Astrocyte (in vitro differentiated cells and primary cell): ENCODE results near the gene ZFTA. TPM values are rescaled to one million over a fixed set of nuclear protein-coding genes. Genes with fewer than 3 reads are reported as not detected.
"Not testable (repeated sequence)": the region's sequence is repeated elsewhere in the genome, so short reads cannot be mapped to it uniquely, and the experiment has no call there.

ENCODE experiments used
- DNase-seq: peaks from one replicate; pipeline ENCODE4 v3.0.0-alpha.2; 2010; ENCODE audit warnings: low read depth
- FAIRE-seq: peaks from 2 replicates; lab custom pipeline; 2011; peaks lifted over from hg19 to GRCh38; lab: Jason Lieb, UNC
- H2AFZ ChIP-seq: 2 replicates; pipeline ENCODE4 v1.6.0; 2012; ENCODE audit warnings: low read depth, low read length, inconsistent platforms
- H3K27ac ChIP-seq: 2 replicates; pipeline ENCODE4 v1.5.1; 2011; ENCODE audit warnings: low read depth, low read length, inconsistent platforms
- H3K27me3 ChIP-seq: 2 replicates; pipeline ENCODE4 v1.6.0; 2011; ENCODE audit warnings: low read length, inconsistent platforms; ENCODE audit not compliant: insufficient read depth
- H3K36me3 ChIP-seq: 2 replicates; pipeline ENCODE4 v1.5.1; 2011; ENCODE audit warnings: low read length, inconsistent platforms; ENCODE audit not compliant: insufficient read depth
- H3K4me1 ChIP-seq: 2 replicates; pipeline ENCODE4 v1.5.1; 2011; ENCODE audit warnings: low read length, inconsistent platforms; ENCODE audit not compliant: insufficient read depth
- H3K4me2 ChIP-seq: 2 replicates; pipeline ENCODE4 v1.6.0; 2012; ENCODE audit warnings: low read length, inconsistent platforms
- H3K4me3 ChIP-seq: 2 replicates; pipeline ENCODE4 v1.5.1; 2011; ENCODE audit warnings: low read depth, mild to moderate bottlenecking, low read length, inconsistent platforms; ENCODE audit not compliant: insufficient read depth
- H3K79me2 ChIP-seq: 2 replicates; pipeline ENCODE4 v1.6.0; 2012; ENCODE audit warnings: mild to moderate bottlenecking, low read length, inconsistent platforms; ENCODE audit not compliant: insufficient read depth
- H3K9ac ChIP-seq: 2 replicates; pipeline ENCODE4 v1.6.0; 2012; ENCODE audit warnings: mild to moderate bottlenecking, low read length, inconsistent platforms
- H3K9me3 ChIP-seq: 2 replicates; pipeline ENCODE4 v1.5.1; 2012; ENCODE audit warnings: low read depth, mild to moderate bottlenecking, low read length, inconsistent platforms; ENCODE audit not compliant: insufficient read depth
- H4K20me1 ChIP-seq: 2 replicates; pipeline ENCODE4 v1.6.0; 2012; ENCODE audit warnings: low read length, inconsistent platforms; ENCODE audit not compliant: insufficient read depth
- H3K27ac Mint-ChIP-seq: one replicate; pipeline ENCODE4 v1.8.0; 2021; ENCODE audit warnings: mild to moderate bottlenecking, mixed read lengths; ENCODE audit not compliant: unreplicated experiment
- H3K27me3 Mint-ChIP-seq: one replicate; pipeline ENCODE4 v1.8.0; 2021; ENCODE audit warnings: low read depth, mixed read lengths; ENCODE audit not compliant: unreplicated experiment
- H3K36me3 Mint-ChIP-seq: one replicate; pipeline ENCODE4 v1.8.0; 2021; ENCODE audit warnings: low read depth, mixed read lengths; ENCODE audit not compliant: unreplicated experiment
- H3K4me1 Mint-ChIP-seq: one replicate; pipeline ENCODE4 v1.8.0; 2021; ENCODE audit warnings: low read depth, mixed read lengths; ENCODE audit not compliant: unreplicated experiment
- H3K4me3 Mint-ChIP-seq: one replicate; pipeline ENCODE4 v1.8.0; 2021; ENCODE audit warnings: mild to moderate bottlenecking, moderate library complexity, mixed read lengths; ENCODE audit not compliant: unreplicated experiment
- H3K9me3 Mint-ChIP-seq: one replicate; pipeline ENCODE4 v1.8.0; 2021; ENCODE audit warnings: mild to moderate bottlenecking, mixed read lengths; ENCODE audit not compliant: unreplicated experiment
- EZH2 ChIP-seq: IDR thresholded peaks from 2 replicates; pipeline ENCODE4 v1.6.1; 2012; ENCODE audit warnings: mild to moderate bottlenecking, low read length, inconsistent platforms; ENCODE audit not compliant: insufficient read depth
- total RNA-seq: library from RNA; stranded (reverse); gene quantifications from 2 replicates; pipeline ENCODE4 v1.2.1, GENCODE V29; 2021
- TF ChIP-seq, protein P1 (sequence below): IDR thresholded peaks from 2 replicates; pipeline ENCODE4 v1.5.1; 2011; ENCODE audit warnings: low read depth, mild to moderate bottlenecking, inconsistent platforms, low read length, moderate library complexity; ENCODE audit not compliant: insufficient read depth

The ZFTA gene
- total RNA-seq, 1 donor from 2014 or later = 31.2 TPM

- no peaks in the 10 kb centered on the region for H4K20me1 ChIP-seq
- H3K79me2 ChIP-seq = no peaks in the 10 kb centered on the region
- TF ChIP-seq, protein P1, sequence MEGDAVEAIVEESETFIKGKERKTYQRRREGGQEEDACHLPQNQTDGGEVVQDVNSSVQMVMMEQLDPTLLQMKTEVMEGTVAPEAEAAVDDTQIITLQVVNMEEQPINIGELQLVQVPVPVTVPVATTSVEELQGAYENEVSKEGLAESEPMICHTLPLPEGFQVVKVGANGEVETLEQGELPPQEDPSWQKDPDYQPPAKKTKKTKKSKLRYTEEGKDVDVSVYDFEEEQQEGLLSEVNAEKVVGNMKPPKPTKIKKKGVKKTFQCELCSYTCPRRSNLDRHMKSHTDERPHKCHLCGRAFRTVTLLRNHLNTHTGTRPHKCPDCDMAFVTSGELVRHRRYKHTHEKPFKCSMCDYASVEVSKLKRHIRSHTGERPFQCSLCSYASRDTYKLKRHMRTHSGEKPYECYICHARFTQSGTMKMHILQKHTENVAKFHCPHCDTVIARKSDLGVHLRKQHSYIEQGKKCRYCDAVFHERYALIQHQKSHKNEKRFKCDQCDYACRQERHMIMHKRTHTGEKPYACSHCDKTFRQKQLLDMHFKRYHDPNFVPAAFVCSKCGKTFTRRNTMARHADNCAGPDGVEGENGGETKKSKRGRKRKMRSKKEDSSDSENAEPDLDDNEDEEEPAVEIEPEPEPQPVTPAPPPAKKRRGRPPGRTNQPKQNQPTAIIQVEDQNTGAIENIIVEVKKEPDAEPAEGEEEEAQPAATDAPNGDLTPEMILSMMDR = no peak
- no peak for TF ChIP-seq EZH2
- H3K9ac ChIP-seq = no peak overlapping the region
- no peaks in the 10 kb centered on the region for H3K36me3 ChIP-seq
- H3K27ac ChIP-seq = no peak overlapping the region
- Mint-ChIP-seq H3K27me3 (peaks cover 5% of the 10 kb centered on the region), H3K4me3 (no peak overlapping the region), H3K4me1 (peaks cover 12% of the 10 kb centered on the region), H3K9me3 (no peaks in the 10 kb centered on the region), H3K36me3 (peaks cover 3% of the 10 kb centered on the region), H3K27ac (no peak overlapping the region)
- H2AFZ ChIP-seq = no peak overlapping the region
- FAIRE-seq (no peak), DNase-seq (no peak)
- no peaks in the 10 kb centered on the region for H3K9me3 ChIP-seq
- no peaks in the 10 kb centered on the region for H3K4me1 ChIP-seq
- no peak overlapping the region for H3K4me3 ChIP-seq
- H3K4me2 ChIP-seq = no peak overlapping the region
- no peaks in the 10 kb centered on the region for H3K27me3 ChIP-seq
These were observed 10.5 kb upstream of the ZFTA start for GRCh38 chr11:63779039-63779438.

- no peak overlapping the region for H2AFZ ChIP-seq
- Mint-ChIP-seq H3K4me3 (no peak overlapping the region), H3K27me3 (peaks cover 5% of the 10 kb centered on the region), H3K4me1 (peaks cover 16% of the 10 kb centered on the region), H3K36me3 (peaks cover 3% of the 10 kb centered on the region), H3K27ac (no peak overlapping the region), H3K9me3 (no peaks in the 10 kb centered on the region)
- no peak overlapping the region for H3K4me2 ChIP-seq
- H3K27me3 ChIP-seq = no peaks in the 10 kb centered on the region
- no peak overlapping the region for H3K27ac ChIP-seq
- no peaks in the 10 kb centered on the region for H4K20me1 ChIP-seq
- no peak overlapping the region for H3K4me3 ChIP-seq
- H3K79me2 ChIP-seq = no peaks in the 10 kb centered on the region
- H3K9me3 ChIP-seq = no peaks in the 10 kb centered on the region
- TF ChIP-seq, protein P1 = no peak
- no peak for TF ChIP-seq EZH2
- DNase-seq (no peak), FAIRE-seq (no peak)
- no peaks in the 10 kb centered on the region for H3K36me3 ChIP-seq
- no peak overlapping the region for H3K9ac ChIP-seq
- H3K4me1 ChIP-seq = no peaks in the 10 kb centered on the region
These were observed 6.6 kb upstream of the ZFTA start for GRCh38 chr11:63775191-63775590.

DNA sequence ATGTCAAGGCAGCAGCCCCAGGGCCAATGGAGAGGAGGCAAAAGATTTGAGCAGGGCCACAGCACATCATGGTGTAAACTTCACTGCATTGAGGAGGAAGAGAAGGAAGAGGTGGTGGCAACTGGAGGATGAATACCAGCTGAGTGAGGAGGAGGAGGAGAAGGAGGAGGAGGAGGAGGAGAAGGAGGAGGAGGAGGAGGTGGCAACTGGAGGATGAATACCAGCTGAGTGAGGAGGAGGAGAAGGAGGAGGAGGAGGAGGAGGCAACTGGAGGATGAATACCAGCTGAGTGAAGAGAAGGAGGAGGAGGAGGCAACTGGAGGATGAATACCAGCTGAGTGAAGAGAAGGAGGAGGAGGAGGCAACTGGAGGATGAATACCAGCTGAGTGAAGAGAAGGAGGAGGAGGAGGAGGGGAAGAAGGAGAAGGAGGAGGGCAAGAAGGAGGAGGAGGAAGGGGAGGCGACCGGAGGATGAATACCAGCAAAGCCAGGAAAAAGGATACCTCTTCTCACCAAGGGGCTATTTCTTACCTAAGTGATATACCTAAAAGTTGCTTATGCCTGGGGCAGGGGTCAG, 3.3 kb upstream of the ZFTA start:
- not testable (repeated sequence) for H3K4me3 Mint-ChIP-seq, H2AFZ ChIP-seq, H3K9ac ChIP-seq, H3K9me3 ChIP-seq, DNase-seq, H3K36me3 ChIP-seq, H3K4me2 ChIP-seq, H3K27me3 ChIP-seq, H3K9me3 Mint-ChIP-seq, H3K27ac Mint-ChIP-seq, H3K4me3 ChIP-seq, FAIRE-seq, H3K27ac ChIP-seq, H3K4me1 ChIP-seq, H3K4me1 Mint-ChIP-seq, H3K27me3 Mint-ChIP-seq, H3K36me3 Mint-ChIP-seq
- H4K20me1 ChIP-seq = peaks cover 12% of the 10 kb centered on the region
- H3K79me2 ChIP-seq = peaks cover 12% of the 10 kb centered on the region
